Iris pigment epithelial cell (primary cell): ENCODE measurements around the gene SLC38A8.

Experiments used
- DNase-seq: peaks from one replicate; pipeline ENCODE4 v3.0.0-alpha.2; 2011; ENCODE audit warnings: low read depth

Gene SLC38A8

DNA sequence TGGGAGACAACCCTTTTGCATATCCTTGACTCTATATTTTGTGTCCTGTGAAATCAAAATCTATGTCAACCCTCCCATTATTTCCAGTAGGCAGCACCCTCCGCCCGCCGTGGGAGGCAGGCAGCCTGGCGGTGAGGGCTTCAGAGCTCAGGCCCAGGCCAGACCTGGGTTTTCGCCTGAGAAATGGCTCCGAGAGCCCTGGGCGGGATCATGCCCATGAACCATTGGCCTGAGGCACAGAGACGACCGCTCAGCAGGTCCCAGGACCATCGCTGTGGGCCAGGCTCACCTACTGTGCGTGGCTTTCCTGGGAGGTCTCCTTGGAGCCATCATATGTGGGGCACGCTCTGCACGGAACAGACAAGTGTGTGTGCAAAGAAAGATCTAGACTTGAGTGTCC, 6.3 kb upstream of the SLC38A8 start:
- no peak for DNase-seq

DNA sequence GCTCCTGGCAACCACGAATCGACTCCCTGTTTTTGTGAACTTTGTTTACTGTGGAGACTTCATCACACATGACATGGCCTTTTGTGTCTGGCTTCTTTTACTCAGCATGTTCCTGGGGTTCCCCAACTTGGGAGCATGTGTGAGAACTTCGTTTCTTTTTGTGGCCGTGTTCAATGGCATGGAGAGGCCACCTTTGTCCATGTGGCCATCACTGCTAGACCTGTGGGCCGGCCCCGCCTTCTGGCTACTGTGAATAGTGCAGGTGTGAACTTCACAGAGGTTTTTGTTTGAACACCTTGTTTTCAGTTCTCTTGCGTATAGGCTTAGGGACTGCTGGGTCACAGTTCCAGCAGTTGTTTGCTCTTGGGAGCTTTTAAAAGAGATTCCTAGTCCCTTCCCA, 5.7 kb upstream of the SLC38A8 start:
- DNase-seq = no peak

DNA sequence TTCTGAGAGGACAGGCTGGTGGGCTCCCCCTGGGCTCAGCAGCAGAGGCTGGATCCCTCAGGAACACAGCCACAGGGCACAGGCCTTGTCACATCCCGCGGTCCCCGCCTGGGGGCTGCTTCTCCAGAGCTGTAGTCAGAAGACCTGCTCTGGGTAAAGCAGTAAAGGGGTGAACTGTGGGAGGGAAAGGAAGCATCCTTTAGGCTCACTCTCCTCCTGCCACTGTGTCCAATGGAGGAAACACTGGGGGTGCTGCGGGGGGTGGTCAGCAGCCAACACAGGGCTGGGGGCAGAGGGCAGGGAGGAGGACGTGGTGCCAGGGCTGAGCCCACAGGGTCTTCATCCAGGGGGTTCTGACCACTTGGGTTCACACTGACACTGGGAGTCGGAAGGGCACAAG, 5.0 kb upstream of the SLC38A8 start:
- DNase-seq = no peak

DNA sequence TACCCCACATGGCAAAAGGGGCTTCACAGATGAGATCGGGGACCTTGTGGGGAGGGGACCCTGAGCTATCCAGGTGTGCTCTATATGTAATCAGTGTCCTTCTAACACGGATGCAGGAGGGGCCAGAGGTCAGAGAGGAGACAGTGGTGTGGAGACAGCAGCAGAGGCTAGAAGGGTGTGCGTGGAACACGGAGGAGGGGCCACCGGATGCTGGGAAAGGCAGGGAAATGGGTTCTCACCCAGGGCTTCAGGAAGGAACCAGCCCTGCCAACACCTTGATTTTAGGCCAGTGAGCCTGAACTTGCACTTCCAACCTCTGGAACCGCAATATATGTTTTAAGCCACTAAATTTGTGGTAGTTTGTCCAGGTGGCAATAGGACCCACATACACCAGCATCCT, 4.6 kb upstream of the SLC38A8 start:
- DNase-seq = no peak

DNA sequence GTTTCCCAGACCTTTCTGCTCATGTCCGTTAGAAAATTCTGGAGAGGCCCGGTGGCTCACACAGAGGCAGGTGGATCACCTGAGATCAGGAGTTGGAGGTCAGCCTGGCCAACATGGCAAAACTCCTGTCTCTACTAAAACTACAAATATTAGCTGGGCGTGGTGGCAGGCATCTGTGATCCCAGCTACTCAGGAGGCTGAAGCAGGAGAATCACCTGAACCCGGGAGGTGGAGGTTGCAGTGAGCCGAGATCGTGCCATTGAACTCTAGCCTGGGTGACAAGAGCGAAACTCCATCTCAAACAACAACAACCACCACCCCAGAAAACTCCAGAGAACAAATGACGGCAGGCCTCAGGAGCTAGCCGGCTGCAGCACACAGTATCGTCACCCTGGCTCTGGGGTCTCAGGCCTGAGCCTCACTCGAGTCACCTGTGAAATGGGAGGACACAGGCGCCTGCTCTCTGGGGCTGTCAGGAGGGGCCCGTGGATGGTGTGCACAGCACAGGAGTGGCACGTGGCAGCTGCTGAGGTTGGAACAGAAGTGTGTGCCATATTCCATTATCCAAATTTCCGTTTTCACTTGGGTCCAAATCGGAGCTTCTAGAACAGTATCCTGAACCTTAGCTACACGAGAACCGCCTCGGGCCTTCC, 3.3 kb upstream of the SLC38A8 start:
- no peak for DNase-seq

DNA sequence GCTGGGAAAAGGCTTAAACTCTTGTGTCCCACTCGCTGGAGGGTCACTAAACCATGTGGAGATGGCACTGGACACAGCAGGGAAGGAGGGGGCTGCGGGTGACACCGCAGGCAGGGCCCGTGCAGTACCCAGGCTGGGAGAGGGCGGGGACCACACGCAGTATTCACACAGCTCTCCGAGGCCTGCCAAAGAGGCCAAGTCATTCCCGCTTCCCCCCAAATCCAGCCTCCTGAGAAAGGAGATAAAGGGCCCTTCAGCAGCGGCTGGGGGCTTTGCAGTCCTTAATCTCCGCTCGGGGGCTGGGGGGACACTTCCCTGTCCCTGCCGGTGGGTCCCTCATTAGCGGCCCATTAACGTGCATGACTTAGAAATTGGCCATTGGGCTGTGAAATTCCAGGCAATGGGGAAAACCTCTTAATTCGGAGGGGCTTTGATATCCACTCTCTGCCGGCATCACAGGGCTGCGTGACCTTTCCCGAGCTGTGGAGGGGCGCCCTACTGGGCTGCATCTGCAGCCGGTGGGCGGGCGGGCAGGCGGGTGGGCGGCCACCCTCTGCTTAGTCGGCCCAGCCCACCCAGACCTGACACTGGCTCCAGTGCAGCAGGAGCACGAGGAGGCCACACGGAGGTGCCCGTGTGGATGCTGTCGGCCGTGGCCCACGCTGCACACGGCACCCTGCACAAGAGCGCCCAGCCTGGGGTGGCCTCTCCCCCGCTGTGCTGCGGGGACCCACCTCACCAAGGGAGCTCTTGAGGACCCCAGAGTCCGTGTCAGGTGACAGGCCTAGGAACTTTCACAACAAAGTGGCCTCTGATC, 2.6 kb upstream of the SLC38A8 start:
- no peak for DNase-seq

DNA sequence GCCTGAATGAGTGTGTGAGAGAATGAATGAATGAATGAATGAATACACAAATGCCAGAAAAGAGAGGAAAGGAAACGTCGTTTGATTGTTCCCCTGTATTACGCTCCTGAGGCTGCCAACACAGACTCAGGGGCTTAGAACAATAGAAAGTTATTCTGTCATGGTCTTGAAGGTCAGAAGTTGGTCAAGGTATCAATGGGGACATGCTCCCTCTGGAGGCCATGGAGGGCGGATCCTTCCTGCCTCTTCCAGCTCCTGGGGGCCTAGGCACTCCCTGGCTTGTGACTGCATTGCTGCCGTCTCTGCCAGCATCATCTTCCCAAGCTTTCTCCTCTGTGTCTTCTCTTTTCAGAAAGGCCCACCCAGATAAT, 1.5 kb upstream of the SLC38A8 start:
- DNase-seq = peak; percentile 26

DNA sequence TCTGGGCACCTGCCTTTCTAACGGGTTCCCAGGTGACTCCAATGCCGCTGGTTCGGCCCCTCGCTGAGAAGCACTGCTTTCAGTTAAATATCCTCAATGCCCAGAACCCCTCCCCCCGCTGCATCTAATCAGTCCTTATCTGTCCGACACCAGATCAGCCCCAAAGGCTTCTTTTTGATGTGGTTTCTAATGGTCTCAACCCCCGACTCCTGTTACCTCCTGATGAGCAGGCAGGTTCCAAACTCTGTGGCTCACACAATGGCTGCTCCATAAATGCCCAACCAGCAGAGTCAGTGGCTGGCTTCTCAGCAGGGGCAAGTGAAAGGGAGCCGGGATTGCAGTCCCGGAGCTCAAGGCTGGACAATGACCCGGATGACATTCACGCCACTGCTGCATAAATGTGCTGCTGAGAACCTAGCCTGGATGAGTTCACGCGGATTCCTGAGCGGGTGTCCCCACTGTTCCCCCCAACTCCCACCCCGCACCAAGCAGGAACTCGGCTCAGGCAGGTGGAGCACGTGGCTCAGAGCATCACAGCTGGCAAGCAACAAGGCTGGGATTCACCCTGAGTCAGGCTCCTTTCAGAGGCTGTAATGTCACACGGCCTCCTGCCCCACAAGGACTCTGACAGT, 1.0 kb upstream of the SLC38A8 start:
- no peak for DNase-seq

DNA sequence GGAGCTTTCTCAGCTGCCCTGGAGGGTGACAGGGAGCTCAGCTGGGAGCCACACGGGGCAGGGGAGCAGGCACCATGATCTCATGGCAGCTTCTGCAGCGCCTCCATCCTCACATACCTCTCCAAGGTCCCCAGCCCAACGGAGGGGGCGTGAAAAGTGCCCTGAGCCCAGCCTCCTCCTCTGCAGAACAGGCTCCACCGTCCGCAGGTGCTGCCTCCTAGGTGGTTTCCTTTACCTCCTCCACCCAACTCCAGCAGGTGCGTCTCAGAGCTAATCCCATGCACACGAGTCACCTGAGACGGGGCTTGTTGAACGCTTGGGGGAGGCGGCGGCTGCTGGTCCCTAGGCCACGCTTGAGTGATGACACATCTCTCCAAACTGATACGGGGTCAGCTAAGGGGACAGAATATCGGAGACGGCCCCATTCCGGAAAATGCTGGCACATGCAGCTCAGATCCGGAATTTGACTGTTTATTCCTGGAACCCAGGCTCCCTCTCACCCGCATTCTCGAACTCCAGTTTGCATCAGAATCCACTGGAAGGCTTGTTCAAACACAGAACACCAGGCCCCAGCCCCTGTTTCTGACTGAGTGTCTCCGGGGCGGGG, 387 bp upstream of the SLC38A8 start:
- no peak for DNase-seq

DNA sequence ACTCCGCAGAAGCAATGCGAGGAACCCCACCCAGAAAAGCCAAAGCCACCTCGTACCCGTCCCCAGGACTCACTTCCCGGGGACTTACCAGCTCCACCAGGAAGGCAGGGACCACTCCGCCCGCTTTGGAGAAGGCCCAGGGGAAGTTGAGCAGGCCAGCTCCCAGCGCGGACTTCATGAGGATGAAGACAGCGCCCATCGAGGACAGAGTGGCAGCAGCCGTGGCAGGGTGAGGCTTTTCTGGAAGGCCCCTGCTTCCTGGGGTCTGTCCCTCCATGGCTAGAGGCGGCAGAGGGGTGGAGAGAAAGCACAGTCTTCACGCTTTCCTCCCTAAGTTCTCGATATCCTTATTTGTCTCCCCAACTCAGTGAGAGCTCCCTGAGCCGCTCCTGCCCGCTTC, 714 bp downstream of the SLC38A8 start:
- no peak for DNase-seq

DNA sequence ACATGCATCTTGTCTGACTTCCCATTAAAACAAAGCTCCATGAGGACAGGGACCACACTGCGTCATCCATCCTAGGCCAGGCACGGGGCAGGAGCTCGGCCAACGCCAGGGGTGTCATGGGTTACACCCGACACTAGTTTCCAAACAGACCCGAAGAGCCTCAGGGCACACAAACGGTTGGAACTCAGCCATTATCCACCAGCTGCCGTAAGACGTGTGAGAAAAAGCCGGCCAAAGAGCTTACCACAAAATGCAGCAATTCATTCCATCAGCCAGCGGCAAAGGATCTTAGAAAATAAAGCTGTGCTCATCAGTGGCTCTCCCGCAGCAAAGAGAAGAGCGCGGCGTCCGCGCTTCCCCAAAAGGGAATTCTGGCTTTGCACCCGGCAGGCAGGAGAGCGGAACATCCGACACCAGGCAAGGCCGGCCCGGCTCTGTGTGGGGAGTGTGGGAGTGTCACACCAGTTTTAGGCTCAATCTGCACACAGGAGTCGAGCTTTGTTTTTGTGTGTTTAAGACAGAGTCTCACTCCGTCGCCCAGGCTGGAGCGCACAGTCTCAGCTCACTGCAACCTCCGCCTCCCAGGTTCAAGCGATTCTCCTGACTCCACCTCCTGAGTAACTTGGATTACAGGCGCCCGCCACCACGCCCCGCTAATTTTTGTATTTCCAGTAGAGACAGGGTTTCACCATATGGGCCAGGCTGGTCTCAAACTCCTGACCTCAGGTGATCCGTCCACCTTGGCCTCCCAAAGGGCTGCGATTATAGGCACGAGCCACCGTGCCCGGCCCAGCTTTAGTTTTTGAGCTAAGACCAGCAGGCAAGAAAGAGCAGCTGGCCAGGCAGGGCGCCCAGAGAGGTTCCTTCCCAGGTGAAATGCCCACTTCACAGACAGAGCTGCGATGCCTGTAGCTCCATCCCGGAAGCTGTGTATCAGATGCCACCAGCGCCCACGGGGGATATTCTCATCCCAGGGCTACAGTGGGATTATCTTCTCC, 1.5 kb downstream of the SLC38A8 start:
- no peak for DNase-seq

DNA sequence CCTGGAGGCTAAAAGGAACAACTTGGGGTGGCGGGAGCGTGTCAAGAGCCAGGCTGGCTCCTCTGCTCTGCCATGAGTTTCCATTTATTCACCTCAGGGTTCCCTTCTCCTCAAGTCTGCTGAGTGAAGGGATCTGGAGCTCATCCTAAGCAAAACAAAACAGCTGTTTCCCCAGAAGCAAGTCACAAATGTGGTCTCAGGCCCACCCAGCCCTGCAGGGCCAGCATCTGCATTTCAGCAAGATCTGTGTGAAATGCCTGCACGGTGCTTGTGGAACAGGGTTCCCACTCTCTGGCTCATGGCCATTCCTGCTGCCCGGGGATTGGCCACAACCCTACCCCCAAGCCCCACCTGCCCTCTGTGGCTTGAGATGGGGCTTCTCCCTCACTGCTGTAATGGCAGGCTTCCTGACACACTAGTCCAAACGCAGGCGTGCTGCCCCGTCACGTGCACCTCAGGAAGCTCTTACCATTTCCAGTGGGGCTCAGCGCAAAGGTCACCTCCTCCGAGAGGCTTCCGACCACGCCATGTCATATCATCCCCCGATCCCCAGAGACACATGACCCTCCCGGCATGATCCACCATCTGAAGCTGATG, 2.3 kb downstream of the SLC38A8 start:
- no peak for DNase-seq

DNA sequence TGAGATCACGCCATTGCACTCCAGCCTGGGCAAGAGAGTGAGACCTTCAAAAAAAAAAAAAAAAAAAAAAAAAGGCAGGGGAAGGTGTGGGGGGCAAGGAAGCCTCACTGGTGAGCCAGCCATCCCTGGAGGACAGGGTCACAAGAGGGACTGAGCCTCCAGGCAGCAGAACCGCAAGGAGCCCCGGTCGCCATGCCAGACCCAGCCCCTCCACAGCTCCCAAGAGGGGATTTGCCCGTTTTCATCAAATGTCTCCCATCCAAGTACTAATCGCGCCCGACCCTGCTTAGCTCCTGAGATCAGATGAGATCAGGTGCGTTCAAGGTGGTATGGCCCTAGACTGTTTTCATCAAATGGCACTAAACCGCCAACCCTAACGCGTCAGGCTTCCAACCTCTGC, 2.9 kb downstream of the SLC38A8 start:
- DNase-seq = no peak

DNA sequence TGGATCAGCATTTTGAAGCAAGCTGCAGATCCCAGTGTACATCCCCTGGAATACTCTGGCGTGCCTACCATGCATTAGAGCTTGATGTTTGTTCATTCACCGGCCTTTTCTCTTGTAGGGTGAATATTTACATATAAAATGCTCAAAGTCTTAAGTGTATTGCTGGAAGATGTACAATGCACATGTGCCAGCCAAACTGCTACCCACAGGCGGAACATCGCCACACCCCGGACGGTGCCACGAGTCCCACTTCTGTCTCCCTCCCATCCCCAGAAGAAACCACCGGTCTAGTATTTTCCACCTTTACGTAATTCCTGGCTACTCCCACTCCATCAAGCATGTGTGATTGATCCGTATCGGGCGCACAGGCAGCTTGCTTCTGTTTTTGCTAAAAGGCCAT, 4.1 kb downstream of the SLC38A8 start:
- no peak for DNase-seq

DNA sequence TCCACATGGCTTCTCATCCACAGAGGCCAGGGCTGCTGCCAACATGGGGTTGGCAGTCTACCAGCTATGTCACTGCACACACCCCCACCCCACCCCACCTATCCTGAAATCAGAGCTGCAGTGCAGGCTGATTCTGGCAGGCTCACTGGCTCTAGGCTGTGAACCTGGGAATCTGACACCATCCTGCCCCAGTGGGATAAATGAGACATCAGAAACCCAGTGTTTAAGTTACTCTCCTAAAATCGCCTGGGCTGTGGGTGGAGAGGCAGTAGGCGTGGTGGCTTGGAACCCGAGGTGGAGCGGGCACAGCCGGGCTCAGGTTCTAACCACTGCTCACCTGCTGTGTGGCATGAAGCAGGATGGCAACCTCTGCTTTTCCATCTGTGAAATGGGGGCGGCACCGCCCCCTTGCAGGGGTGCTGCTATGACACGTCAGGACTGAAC, 5.6 kb downstream of the SLC38A8 start:
- DNase-seq = no peak

DNA sequence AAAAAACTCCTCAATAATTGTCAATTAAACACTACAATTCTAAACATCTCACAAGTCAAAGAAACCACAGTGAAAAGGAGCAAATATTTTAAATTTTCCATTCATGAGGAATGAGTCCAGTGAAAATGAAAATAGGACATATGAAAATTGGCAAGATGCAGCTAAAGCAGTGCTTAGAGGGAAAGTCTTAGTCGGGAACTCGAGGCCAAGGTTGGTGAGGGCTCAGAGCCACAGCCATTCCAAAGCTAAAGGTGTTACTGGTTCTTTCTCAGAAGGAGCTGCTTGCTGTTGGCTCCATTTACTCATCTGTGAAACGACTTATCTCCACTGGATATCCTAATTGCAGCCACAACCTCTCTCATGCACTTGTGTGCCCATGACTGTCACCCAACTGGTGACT, 6.5 kb downstream of the SLC38A8 start:
- no peak for DNase-seq

DNA sequence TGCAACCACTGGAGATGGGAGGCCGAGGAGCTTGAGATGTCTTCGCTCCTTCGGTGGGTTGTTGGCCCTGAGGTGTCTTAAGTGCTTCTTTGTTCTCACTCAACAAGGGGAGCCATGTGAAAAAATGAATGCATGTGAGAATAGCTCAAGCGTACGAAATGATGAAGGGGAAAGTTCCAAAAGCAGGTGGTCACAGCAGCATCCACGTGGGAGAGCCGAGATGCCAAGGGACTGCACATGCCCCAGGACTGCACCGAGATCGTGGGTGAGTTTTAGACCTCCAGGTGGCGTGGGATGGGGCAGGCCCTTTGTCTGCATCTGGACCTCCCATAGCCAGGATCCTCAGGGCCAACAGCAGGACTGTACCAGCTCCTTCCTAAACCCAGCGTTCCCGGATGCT, 8.1 kb downstream of the SLC38A8 start:
- no peak for DNase-seq

DNA sequence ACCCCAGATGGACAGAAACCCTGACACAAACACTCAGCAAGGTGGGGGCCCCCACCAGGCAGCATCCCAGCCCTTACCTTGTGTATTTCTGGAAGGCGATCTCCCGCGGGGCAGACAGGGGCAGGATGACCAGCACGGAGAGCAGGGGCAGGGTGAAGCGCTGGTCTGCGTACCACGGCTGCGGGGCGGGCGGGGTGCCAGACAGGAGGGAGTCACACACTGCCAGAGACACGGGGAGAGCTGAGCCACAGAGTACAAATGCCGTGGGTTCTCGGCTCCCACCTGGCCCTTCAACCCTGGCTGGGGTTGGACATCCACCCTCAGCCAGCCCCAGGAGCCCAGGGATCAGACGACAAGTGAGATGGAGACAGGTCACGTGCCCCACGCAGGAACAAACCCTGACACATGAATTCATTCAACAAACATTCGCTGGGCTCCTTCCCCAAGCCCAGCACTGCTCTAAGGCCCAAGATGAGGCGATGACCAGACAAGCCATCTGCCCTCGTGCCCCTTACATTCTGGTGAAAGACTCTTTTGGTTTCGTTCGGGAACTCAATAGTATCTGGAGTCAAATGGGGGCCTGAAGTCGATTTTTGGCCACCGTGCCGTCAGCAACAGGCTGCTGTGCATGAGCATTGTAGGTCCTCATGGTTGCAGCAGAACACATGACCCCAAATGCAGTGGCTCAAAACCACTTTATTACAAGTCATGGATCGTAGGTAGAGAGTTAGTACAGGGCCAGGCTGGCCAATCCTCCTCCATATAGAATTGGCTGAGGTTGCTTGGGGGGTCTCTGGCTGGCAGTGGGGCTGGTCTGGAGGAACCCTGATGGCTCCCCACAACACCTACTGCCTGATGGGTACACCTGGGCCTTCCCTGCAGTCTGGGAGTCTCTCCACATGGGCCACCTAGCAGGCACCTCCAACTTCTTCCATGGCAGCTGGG, 9.1 kb downstream of the SLC38A8 start:
- no peak for DNase-seq

DNA sequence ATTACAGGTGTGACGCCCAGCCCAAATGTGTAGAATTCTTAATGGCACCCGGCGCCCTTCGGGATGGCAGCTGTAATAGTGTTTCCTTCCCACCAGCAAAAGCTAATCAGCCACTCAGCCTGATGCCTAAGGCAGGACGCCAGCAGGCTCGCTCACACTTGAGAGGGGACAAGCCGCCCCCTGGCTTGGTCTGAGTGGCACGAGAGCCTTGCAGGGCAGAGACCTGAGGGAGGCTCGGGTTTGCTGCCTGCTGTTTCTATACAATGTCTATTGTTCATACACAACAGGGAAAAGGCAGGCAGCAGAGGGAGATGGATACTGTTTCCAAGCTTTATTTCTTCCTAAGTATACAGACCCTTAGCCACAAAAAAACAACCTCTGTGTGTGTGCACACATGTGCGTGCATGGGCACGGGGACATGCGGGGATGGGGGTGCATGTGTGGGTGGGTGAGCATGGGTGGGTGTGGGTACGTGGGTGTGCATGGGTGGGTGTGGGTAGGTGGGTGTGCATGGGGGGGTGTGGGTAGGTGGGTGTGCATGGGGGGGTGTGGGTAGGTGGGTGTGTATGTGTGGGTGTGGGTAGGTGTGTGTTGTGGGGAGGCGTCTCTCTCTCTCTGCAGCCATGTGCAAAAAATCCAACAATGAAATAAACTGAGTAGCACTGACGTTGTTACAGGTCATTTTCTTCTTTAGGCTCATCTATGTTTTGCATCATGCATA, 10.0 kb downstream of the SLC38A8 start:
- DNase-seq = no peak
